ENCODE measurements around the gene KRTAP4-1.

GRCh38 chr17:41153856-41154255 lies 30.9 kb downstream of the KRTAP4-1 start:
- TF ChIP-seq CTCF (IDR thresholded peaks at IDR 0.05) (no peak), EZH2 (IDR thresholded peaks at IDR 0.05; ENCODE audit: borderline replicate concordance, insufficient read depth, low read depth, low read length, poor library complexity, severe bottlenecking) (no peak)

Measured in B cell (primary cell).